GM19025 (cell line): ENCODE data around the gene SCN4B.
"Not testable (repeated sequence)": the region's sequence is repeated elsewhere in the genome, so short reads cannot be mapped to it uniquely, and the experiment has no call there.

Experiments
- ATAC-seq: cut with Tn5 transposase; IDR thresholded peaks from one replicate; pipeline ENCODE4 v1.9.1; 2021; ENCODE audit warnings: mild to moderate bottlenecking, low read depth, moderate library complexity; ENCODE audit not compliant: unreplicated experiment

SCN4B gene, protein sequence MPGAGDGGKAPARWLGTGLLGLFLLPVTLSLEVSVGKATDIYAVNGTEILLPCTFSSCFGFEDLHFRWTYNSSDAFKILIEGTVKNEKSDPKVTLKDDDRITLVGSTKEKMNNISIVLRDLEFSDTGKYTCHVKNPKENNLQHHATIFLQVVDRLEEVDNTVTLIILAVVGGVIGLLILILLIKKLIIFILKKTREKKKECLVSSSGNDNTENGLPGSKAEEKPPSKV

DNA sequence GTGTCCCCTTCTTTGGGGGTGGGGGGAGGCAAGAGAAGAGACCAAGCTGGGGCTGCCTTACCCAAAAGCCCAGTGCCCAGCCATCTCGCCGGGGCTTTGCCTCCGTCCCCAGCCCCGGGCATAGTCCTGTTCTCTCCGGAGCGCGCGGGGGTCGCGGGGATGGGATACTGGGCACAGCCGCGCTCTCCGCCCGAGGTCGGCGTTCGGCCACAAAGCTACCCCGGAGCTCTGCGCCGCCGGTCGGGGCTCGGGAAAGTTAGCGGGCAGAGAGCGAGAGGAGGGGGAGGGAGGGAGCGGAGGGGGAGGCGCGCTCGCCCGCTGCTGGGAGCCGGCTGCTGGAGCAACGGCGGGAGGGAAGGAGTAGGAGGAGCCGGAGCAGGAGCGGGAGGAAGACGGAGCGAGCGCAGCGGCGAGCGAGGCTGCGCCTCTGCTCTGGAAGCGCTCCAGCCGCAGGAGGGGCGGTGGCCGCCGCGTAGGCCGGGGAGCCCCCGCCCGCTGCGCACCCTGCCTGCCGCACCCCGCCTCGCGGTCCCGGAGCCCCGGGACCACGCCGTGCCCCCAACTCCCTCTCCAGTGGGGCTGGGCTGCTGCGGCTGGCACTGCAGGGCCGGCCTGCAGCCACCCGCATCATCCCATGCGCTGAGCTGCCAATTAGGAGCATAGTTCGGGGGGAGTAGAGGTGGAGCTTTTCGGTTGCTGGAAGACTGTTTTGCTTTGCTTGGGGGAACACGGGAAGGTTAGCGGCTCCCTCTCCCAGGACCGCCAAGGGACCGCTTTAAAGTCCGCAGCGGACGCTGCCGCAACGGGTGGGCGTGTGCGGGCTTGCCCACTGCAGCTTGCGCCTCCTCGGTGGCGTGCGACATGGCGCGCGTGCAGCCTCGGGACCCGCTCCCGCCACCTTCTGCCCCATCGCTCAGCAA is at the start of gene SCN4B:
Gene SCN4B (minus strand): TSS at position 272 of the 920 bp plus-strand sequence. CDS start 150 bp downstream, at position 122.
- ATAC-seq, result no peak

DNA sequence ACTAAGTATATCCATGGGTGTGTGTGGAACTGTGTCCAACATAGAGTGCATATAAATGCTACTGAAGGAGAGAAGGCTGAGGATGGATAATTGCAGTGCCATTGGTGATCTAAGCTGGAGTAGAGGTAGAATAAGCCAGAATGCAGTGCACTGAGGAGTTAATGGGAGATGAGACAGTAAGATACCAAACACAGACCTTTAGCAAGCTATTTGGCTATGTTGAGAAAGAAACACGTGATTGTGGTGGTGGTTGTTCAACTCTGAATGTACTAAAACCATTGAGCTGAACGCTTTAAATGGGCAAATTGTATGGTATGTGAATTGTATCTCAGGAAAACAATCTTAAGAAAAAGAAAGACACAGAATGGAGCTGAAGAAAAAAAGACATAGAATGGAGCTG is 49.3 kb upstream of the SCN4B start:
- no peak for ATAC-seq

DNA sequence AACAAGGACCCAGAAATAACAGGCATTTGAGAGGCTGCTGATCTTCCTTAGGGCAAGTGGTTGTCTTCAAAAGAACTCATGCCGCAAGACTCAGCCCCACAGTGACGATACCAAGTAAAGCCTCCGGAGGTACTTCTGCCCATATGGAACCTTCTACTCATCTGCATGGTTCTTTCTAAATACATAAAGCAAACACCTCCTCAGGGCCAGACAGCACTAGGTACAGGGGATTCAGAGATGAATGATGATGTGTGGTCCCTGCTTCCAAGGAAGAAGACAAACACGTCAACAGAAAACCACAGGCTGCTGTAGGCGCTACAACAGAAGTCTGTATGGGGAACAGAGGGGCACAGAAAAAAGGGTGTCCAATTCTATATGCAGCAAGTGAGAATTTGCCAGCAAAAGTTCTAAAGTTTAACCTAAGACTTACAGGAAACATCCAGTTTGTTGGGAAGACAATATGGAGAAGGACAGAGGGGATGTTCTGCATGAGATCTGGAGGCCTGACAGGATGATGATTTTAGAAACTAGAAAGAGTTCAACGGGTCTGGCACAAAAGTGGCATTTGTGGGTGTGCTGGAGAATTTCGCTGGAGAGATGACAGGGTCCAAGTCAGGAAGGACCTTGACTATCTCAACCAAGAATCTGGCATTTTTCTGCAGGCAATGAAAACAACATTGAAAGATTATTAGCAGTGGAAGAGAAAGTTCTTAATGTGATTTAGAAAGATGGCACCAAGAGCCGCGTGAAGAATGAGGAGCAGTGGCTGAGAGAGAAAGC is 48.5 kb upstream of the SCN4B start:
- ATAC-seq, result no peak

DNA sequence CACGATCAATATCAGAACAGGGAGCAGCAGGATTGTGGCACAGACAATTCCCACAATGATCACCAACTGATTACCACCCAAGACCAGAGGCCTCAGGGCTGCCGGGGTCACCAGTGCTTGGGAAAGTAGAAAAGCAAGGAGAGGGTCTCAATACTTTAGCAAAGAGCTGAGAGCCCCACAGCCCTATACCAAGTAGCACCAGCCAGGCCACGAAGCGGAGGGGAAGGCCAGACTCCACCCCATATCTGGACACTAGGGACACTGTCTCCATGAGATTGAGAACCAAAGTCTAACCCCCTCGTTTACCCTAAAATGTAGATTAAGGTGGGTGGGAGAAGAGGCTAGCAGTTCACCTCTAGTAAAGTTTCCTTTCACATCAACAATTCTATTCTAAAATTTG is 47.9 kb upstream of the SCN4B start:
- no peak for ATAC-seq

DNA sequence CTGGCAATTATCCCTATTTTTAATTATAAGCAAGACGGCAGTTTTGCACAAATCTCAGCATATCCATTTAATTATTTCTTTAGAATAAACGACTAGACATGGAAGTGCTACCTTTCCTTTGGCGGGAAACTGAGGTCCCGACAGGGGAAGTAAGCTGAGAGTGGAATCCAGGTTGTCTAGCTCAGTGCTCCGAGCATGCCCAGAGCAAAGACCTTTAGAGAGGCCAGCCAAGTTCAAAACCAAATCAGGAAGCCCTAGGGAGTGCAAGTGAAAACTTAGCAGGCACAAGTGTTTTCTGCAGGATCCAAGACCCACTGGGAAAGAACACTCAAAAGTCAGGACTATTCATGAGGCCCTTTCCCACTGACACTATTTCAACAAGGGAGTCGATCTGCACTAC is 46.5 kb upstream of the SCN4B start:
- no peak for ATAC-seq

DNA sequence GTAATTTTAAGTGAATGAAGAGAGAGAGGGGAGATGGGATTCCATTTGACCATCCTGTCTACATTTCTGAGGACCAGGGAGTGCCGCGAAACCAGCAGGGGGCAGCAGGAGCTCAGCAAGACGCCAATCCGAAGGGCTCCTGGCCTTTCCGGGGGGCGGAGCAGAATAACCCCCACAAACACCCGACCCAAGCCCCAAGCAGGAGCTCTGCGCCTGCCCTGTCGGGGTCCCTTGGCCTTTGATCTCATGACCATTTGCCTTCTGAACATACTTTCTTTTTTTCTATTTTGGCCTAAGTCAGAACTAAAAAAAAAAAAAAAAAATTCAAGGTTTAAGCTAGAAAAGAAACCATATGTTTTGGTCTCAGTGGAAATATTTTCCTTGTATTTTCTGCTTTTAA is 45.7 kb upstream of the SCN4B start:
- no peak for ATAC-seq

DNA sequence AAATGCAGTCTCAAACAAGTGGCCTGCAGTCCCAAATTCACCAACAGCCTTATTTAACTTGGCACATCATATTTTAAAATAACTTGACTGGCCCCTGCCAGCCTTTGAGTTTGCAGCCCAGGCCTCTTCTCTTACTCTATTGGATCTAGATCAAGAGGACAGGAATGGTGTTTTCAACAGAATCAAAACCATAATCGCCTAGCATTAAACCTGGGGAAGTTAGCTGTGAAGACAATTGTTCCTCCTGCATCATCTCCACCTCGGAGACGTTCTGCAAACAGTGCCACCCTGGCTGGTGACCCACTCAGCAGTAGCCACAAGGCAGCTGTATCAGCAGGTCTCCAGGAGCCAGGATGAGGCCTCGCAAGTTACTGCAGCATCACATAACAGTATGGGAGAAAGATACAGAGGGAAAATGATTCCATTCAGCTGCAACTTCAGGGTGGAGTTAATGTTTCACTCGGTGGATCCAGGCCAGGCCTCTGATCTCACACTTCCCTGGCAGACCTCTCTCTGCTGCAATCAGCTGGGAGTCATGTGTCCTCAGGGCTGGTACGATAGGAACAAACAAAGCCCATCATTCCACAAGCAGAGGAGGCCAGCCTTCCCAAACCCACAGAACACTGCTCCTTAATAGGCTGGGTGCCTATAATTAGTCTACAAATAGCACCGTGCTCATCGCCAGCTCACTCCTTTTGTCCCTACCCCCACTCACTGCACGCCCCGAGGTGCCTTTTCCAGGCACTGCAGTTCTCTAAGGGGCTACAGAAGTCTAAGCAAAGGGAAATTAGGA is 42.4 kb upstream of the SCN4B start:
- no peak for ATAC-seq

DNA sequence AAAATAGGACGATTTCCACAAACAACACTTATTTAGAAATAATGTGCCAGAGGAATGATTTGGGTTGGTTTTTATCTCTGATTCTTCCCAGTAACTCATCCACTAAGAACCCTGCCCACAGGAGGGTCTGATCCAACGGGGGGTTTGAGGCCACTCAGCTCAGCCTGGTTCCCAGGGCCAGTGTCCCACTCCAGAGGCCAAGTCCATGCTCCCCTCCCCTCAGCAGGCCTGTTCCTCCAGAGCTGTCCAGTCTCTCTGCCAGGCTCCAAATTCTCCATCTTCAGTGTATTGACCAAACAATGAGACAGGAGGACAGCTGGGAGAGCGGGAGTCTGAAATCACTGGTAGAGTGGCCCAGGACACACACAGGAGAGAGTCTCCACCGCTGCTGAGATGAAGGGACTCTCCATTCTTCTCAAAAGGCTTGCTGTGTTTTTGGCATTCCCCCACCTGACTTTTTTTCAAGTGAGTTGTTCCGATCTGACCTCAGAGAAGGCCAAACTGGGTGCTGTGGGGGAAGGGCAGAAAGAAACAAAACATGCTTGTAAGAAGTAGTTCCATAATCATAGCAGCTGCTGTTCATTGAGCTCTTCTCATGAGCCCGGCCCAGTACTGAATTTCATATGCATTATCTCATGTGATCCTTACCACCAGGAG is 41.4 kb upstream of the SCN4B start:
- ATAC-seq, result no peak

DNA sequence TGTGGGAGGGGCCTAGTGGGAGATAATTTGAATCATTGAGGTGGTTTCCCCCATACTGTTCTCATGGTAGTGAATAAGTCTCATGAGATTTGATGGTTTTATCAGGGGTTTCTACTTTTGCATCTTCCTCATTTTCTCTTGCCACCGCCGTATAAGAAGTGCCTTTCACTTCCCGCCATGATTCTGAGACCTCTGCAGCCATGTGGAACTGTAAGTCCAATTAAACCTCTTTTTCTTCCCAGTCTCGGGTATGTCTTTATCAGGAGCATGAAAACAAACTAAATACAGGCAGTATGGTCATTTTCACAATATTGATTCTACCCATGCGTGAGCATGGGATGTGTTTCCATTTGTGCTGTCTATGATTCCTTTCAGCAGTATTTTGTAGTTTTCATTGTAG is 40.2 kb upstream of the SCN4B start:
- ATAC-seq, result not testable (repeated sequence)

DNA sequence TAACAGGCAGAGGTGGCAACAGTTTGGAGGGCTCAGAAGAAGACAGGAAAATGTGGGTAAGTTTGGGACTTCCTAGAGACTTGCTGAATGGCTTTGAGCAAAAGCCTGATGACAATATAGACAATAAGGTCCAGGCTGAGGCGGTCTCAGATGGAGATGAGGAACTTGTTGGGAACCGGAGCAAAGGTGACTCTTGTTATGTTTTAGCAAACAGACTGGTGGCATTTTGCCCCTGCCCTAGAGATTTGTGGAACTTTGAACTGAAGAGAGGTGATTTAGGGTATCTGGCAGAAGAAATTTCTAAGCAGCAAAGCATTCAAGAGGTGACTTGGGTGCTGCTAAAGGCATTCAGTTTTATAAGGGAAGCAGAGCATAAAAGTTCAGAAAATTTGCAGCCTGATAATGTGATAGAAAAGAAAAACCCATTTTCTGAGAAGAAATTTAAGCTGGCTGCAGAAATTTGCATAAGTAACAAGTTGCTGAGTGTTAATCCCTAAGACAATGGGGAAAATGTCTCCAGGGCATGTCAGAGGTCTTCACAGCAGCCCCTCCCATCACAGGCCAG is 38.4 kb upstream of the SCN4B start:
- ATAC-seq, result not testable (repeated sequence)

DNA sequence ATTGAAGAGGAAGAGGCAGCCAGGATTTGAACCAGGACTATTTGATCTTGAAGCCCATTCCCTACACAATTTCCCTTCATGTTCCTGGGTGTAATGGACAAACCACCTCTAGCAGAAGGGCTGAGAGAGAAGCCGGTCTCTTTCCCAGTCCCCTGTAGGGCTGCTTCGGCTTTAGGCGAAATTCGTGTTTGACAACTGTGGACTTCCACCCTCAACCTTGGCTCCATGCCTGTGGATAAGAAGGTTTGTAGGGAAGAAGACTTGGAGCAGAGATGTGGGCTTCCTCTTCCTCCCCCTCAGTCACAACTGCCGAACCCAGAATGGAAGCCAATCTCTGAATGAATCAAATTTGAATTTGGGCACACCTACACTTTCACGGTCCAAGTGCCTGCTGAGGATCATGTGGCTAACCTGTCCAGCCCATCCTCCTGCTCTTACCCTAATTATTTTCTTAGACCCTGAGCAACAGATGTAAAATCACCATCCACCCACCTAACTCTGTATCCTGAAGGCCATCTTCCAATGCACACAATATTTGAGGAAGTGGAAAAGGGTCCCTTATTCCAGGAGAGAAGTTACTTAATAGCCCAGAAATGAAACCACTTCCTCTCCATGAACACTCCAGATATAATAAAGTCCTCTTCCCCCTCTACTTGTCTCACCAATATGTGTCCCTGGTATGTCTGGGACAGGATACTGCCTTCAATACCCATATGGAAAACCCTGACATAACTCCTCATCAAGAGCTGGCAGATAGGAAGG is 33.9 kb upstream of the SCN4B start:
- no peak for ATAC-seq

DNA sequence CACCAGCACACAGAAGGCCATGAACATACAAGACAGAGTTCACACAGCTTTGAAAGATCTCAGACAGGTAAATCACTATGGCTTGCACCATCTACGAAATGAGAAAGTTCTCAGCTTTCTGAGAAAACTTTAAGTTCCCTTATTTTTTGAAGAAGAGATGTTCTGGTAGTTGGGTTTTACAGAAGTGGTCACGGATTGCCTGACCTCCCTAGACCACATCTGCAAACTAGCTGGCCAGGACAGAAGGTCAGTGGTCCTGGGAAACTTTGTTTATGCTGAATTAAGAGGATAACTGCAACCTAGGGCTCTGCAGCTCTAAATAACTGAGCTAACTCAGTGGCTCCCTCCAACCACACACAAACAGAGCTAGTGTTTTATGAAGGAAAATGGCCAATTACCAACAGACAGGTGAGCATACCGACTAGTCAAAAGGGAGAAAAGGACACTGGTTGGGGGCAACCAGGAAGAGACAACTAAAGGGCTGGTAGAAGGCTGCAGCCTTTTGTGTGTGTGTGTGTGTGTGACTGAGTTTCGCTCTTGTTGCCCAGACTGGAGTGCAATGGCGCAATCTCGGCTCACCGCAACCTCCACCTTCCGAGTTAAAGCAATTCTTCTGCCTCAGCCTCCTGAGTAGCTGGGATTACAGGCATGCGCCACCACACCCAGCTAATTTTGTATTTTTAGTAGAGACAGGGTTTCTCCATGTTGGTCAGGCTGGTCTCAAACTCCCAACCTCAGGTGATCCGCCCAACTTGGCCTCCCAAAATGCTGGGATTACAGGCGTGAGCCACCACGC is 32.4 kb upstream of the SCN4B start:
- no peak for ATAC-seq

DNA sequence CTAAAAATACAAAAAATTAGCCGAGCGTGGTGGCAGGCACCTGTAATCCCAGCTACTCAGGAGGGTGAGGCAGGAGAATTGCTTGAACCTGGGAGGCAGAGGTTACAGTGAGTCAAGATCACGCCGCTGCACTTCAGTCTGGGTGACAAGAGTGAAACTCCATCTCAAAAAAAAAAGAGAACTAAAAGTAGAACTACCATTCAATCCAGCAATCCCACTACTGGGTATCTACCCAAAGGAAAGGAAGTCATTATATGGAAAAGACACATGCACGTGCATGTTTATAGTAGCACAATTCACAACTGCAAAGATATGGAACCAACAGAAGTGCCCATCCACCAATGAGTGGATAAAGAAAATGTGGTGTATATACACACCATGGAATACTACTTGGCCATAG is 31.1 kb upstream of the SCN4B start:
- ATAC-seq, result not testable (repeated sequence)

DNA sequence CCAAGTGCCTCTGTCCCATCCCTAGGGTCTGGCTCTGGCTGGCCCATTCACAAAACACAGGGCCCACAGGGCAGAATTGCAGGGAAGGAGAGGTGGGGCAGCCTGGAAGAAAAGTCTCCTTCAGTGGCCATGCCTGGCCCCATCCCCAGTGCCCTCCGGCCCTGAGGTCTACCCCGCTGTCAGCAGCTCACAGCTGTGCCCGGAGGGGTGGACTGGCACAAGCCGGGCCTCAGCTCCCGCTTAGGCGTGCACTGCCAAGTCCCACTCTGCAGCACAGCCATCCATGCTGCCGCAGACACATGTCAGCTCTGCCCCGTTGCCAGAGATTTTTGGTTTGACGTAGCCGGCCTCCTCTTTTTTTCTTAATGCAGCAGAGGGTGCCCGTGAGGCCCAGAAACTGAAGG is 27.7 kb upstream of the SCN4B start:
- no peak for ATAC-seq

DNA sequence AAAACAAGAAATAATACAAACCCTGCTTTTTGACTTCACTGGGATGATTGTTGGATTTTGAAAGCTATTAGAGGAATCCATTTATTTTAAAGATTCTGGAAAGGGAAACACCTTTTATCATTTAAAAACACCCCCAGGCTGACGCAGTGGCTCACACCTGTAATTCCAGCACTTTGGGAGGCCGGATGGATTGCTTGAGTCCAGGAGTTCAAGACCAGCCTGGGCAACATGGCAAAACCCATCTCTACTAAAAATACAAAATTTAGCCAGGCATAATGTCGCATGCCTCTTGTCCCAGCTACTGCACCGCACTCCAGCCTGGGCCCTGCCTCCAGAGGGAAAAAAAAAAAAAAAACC is 24.1 kb upstream of the SCN4B start:
- ATAC-seq, result no peak

DNA sequence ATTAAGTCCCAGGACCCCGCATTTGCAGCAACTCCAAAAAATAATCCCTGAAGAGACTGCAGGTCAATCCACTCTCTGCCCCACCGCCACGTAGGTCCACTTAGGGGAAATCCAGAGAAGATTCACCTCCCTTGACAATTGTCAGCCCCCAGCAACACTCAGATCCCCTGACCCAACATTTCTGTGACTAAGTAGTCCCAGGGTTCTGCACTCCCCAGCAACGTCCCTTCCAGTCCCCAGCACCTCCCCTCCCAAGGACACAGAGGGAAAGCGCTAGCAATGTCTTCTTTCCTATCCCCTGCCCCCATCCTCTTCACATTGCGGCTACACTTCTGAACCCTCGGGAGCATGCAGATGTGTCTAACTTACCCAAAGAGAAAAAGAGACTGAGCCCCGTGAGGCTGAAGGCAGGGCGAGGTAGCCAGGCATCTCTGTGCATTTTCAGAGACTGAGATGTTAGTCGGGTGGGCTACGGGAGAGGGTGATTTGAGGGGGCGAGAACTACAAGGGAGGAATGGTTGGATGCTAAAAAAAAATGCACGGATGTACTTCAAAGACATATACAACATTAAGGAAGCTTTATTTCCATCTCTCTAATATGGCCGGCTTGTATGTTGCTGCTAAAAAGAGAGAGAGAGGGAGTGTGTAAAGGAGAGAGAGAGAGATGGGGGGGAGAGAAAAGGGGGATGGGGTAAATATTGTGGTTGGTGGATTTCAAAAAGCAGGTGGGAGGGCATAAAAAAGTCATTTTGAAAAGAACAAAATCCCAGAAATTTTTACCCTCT is 23.6 kb upstream of the SCN4B start, which contains the start of gene SCN2B:
Gene SCN2B (minus strand): TSS at position 647 of the 785 bp plus-strand sequence. CDS start 208 bp downstream, at position 439.
- no peak for ATAC-seq
